GM18499 (cell line): ENCODE data around the gene ABHD6.
"Not testable (repeated sequence)": the region's sequence is repeated elsewhere in the genome, so short reads cannot be mapped to it uniquely, and the experiment has no call there.

Experiments
- ATAC-seq: cut with Tn5 transposase; IDR thresholded peaks from one replicate; pipeline ENCODE4 v1.9.1; 2021; ENCODE audit warnings: moderate number of reproducible peaks; ENCODE audit not compliant: insufficient read depth, unreplicated experiment

ABHD6 gene

DNA sequence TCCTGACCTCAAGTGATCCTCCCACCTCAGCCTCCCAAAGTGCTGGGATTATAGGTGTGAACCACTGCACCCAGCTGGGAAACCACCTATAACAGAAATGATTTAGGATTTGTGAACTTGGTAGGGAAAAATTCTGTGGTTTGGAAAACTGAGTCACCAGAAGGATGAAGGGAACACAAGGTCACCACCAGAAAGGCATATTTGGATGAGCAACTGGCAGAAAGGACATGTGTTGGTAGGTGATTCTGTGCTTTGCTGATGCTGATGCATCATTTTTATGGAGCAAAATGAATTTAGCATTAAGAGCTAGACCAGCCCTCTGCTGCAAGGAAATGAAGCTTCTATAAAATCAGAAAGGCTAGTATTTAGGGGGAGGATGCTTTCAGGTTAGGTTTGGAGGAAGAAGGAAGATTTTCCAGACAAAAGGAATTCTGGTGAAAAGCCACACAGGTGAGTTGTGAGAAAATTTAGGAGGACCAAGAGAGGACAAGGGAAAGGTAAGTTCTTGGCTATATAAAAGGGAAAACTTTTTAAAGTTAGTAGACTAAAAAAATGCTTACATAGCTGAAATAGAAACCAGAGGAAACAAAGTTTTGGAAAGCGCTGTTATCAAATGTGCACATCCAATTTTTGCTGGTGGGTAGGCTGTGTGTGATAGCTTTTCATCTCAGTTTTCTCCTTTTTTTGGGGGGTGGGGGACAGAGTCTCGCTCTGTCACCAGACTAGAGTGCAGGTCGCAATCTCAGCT, 98.7 kb downstream of the ABHD6 start:
- ATAC-seq, result no peak

DNA sequence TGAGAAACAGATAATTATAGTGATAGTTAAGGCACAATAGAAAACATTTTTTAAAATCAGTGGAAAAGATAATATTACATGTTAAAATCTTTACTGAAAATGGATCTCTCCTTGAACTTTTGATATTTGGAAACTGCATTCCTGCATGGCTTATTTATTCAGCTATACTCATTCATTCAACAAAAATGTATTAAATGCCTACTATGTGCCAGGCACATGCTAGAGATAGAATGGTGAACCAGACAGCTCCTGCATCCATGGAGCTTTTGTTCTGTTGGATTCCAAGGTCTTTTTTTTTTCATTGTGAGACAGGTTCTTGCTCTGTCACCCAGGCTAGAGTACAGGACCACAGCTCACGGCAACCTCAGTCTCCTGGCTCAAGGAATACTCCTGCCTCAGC, 99.6 kb downstream of the ABHD6 start:
- ATAC-seq, result no peak

DNA sequence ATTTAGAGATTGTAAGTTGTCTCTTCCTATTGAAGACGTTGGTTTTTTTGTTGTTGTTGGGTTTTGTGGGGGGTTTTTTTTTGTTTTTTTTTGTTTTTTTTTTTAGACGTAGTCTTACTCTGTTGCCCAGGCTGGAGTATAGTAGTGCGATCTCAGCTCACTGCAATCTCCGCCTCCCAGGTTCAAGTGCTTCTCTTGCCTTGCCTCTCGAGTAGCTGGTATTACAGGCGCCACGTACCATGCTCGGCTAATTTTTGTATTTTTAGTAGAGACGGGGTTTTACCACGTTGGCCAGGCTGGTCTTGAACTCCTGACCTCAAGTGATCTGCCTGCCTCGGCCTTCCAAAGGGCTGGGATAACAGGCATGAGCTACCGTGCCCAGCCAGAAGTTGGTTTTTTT, 101.6 kb downstream of the ABHD6 start:
- not testable (repeated sequence) for ATAC-seq

DNA sequence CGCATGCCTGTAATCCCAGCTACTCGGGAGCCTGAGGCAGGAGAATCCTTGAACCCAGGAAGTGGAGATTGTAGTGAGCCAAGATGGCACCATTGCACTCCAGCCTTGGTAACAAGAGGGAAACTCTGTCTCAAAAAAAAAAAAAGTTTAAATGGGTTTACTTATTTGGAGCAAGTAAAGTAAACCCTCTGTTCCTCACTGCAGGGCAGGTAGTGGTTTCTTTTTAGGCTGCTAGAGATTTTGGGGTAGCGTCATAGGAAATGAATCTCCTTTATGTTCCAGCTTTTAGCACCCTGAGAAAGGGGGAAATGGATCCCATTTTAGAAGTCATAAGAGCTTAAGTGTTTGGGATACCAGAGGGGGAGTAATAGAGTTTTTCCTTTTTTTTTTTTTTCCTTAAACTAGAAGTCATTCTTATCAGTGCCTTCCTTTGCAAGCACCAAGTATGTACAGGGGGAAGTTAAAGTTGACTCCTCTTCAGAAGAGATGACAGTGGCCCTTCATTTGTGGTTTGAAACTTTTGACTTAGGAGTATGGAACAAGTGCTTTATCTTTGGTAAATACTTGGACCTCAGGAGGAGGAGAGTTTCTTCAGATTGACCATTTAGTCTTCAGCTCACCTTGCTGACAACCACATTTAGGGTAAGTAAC, 103.1 kb downstream of the ABHD6 start:
- no peak for ATAC-seq

DNA sequence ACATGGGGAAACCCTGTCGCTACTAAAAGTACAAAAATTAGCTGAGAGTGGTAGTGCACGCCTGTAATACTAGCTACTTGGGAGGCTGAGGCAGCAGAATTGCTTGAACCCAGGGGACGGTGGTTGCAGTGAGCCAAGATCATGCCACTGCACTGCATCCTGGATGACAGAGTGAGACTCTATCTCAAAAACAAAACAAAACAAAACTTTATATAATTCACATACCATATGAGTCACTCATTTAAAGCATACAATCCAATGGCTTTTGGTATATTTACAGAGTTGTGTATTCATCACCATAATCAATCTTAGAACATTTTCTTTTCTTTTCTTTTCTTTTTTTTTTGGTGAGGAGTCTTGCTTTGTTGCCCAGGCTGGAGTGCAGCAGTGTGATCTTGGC, 103.8 kb downstream of the ABHD6 start:
- ATAC-seq, result no peak

DNA sequence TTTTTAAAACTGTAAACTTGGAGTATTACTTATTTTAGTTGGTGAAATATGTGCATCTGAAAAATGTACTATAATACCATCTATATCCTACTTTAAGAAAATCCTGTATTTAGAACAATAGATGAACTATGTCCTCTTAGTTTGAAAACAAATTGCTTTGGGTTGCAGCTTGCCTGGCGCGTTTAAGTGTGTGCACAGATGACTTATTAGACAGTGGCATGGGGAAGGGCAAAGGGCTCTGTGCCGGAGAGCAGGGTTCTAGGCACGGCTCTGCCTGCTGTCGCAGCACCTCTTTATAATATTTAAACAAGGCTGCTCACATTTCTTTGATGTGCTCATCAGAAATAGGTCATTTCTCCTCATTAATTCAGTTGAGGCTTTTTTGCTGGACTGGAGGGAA, 105.1 kb downstream of the ABHD6 start:
- no peak for ATAC-seq
